Measurements from ENCODE around the gene ELN.
"Not testable (repeated sequence)": the region's sequence is repeated elsewhere in the genome, so short reads cannot be mapped to it uniquely, and the experiment has no call there.

DNA sequence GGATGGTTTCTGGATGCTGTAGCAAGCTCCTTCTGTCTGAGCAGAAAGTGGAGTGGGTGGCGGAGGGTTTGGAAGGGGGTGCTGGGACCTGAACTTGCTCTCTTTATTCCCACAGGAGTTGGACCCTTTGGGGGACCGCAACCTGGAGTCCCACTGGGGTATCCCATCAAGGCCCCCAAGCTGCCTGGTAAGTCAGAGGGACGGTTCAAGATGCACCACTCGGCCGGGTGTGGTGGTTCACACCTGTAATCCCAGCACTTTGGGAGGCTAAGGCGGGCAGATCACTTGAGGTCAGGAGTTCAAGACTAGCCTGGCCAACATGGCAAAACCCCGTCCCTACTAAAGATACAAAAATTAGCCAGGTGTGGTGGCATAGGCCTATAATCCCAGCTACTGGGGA, 18.6 kb downstream of the ELN start:
- TF ChIP-seq, protein P1, sequence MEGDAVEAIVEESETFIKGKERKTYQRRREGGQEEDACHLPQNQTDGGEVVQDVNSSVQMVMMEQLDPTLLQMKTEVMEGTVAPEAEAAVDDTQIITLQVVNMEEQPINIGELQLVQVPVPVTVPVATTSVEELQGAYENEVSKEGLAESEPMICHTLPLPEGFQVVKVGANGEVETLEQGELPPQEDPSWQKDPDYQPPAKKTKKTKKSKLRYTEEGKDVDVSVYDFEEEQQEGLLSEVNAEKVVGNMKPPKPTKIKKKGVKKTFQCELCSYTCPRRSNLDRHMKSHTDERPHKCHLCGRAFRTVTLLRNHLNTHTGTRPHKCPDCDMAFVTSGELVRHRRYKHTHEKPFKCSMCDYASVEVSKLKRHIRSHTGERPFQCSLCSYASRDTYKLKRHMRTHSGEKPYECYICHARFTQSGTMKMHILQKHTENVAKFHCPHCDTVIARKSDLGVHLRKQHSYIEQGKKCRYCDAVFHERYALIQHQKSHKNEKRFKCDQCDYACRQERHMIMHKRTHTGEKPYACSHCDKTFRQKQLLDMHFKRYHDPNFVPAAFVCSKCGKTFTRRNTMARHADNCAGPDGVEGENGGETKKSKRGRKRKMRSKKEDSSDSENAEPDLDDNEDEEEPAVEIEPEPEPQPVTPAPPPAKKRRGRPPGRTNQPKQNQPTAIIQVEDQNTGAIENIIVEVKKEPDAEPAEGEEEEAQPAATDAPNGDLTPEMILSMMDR (IDR thresholded peaks at IDR 0.05): not testable (repeated sequence)
- not testable (repeated sequence) for TF ChIP-seq POLR2A, EP300 (IDR thresholded peaks at IDR 0.05)
